PC-9 (cell line): ENCODE results near the gene SPTLC1.

Experiments
- CTCF ChIP-seq: fragments of 200-600 bp; sonication (generic); conservative IDR thresholded peaks from 2 replicates; pipeline ENCODE4 v1.6.1; 2017; ENCODE audit warnings: mixed run types, antibody characterized with exemption, mild to moderate bottlenecking, moderate library complexity
- EZH2 ChIP-seq: fragments of 200-600 bp; sonication (generic); IDR thresholded peaks from 2 replicates; pipeline ENCODE4 v1.8.0; 2017; ENCODE audit warnings: antibody characterized with exemption, low read depth

- TF ChIP-seq CTCF (no peak), EZH2 (no peak)
Measured at GRCh38 chr9:92010705-92011536, 104.3 kb downstream of the SPTLC1 start.
